Ovary (tissue), 3 donors: Measurements from ENCODE around the gene LRRC23.

Experiments
- EP300 ChIP-seq: sonication (generic); formaldehyde crosslinking; IDR thresholded peaks from one replicate; pipeline ENCODE4 v1.6.1; 2017; ENCODE audit warnings: antibody characterized with exemption
- POLR2A ChIP-seq: fragments of 450-650 bp; IDR thresholded peaks from one replicate; pipeline ENCODE4 v1.6.1; 2017; ENCODE audit warnings: antibody characterized with exemption, mild to moderate bottlenecking, moderate library complexity
- TF ChIP-seq, protein P1 (sequence below), 3 donors: fragments of 450-650 bp in 2 of 3; fragments of 200-600 bp in 1 of 3; IDR thresholded peaks; one replicate each; pipeline versions ENCODE4 v1.5.1 to v1.8.0; 2016 to 2022; ENCODE audit warnings: antibody characterized with exemption in 3 of 3, mild to moderate bottlenecking in 1 of 3
- donor health status: DM: no; HTN: no; CAD: no.

DNA sequence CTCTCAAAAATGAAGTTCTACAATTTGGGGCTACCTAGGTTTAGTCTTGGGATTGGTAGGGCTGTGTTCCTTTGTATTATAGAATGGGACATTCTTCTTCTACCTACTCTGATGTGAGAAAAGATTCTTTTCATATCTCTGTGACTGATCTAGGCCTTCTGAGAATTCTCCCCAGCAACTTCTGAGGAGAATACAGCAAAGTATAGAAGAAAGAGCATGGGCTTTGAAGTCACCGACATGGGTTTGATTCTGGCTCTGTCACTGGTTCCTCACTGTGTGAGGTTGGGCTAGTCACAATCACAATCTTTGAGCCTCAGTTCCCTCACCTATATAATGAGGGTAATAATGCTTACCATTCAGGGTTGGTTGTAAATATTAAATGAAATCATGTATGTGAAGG, 28.1 kb downstream of the LRRC23 start:
- no peak for TF ChIP-seq POLR2A
- TF ChIP-seq, protein P1, sequence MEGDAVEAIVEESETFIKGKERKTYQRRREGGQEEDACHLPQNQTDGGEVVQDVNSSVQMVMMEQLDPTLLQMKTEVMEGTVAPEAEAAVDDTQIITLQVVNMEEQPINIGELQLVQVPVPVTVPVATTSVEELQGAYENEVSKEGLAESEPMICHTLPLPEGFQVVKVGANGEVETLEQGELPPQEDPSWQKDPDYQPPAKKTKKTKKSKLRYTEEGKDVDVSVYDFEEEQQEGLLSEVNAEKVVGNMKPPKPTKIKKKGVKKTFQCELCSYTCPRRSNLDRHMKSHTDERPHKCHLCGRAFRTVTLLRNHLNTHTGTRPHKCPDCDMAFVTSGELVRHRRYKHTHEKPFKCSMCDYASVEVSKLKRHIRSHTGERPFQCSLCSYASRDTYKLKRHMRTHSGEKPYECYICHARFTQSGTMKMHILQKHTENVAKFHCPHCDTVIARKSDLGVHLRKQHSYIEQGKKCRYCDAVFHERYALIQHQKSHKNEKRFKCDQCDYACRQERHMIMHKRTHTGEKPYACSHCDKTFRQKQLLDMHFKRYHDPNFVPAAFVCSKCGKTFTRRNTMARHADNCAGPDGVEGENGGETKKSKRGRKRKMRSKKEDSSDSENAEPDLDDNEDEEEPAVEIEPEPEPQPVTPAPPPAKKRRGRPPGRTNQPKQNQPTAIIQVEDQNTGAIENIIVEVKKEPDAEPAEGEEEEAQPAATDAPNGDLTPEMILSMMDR (IDR thresholded peaks at IDR 0.05), result no peak
- TF ChIP-seq EP300, result no peak
